ENCODE measurements around the gene SOX15.
A peak's percentile ranks its signal among the peaks of the same experiment; 100 is the strongest.

SOX15 gene

DNA sequence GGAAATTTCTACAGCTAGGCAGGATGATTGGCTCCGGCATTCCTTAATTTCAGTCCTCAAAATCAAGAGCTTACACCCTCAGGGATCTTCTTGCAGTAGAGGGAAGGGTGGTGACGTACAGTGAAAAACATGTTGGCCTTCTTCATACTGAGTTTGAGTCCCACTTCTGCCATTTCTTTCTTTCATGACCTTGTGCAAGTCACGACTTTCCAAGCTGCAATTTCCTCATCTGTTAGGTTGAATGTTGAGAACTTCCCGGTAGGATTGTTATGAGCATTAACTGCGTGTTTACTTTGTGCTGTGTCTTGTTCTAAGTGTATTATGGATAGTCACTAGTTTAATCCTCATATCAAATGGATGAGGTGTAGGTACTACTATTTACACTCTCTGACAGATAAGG is 20.3 kb downstream of the SOX15 start:
- ChIA-PET CTCF (interaction anchor here (0.6 to 4.1 kb wide), 4 partner anchors 9 to 118 kb away, joined by 4 to 35 read pairs (median 6); partner anchors contain the start of genes MPDU1, SENP3, TP53 and WRAP53), POLR2A (interaction anchor here (1.3 to 8.2 kb wide), 4 partner anchors 9 to 165 kb away, joined by 3 to 98 read pairs (median 4); partner anchors contain the start of genes MPDU1 and TMEM256)
- TF ChIP-seq ZNF544 (tag by site-specific recombination; IDR thresholded peaks at IDR 0.05), result no peak
- no peak for TF ChIP-seq ZNF2 (tag by site-specific recombination; IDR thresholded peaks at IDR 0.05)
- Histone ChIP-seq H3K4me3 (ENCODE audit: low read depth, low read length) (no peak overlapping the region), H3K9me3 (ENCODE audit: control insufficient read depth, insufficient read depth, low read depth, low read length) (no peaks in the 10 kb centered on the region), H3K27ac (ENCODE audit: extremely low read depth, low read depth, low read length) (peak overlapping the region; percentile 35; the same call in 1 of the 2 replicates), H3K4me1 (ENCODE audit: control insufficient read depth, insufficient read depth, low read length) (peaks cover 2% of the 10 kb centered on the region; the same call in 1 of the 2 replicates), H3K36me3 (ENCODE audit: control insufficient read depth in 2 of 2, insufficient read depth in 1 of 2, low read length in 2 of 2) (peaks cover 63 to 80% of the 10 kb centered on the region in 2 experiments)

DNA sequence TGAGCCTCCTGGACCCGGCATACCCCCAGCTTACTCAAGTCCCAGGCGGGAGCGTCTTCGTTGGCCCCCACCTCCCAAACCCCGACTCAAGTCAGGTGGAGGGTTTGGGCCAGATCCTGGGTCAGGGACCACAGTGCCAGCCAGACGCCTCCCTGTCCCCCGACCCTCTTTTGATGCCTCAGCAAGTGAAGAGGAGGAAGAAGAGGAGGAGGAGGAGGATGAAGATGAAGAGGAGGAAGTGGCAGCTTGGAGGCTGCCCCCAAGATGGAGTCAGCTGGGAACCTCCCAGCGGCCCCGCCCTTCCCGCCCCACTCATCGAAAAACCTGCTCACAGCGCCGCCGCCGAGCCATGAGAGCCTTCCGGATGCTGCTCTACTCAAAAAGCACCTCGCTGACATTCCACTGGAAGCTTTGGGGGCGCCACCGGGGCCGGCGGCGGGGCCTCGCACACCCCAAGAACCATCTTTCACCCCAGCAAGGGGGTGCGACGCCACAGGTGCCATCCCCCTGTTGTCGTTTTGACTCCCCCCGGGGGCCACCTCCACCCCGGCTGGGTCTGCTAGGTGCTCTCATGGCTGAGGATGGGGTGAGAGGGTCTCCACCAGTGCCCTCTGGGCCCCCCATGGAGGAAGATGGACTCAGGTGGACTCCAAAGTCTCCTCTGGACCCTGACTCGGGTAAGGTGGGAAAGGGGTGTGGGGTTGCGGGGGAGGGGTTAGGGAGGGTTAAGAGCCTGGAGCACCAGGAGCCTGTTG is 26.6 kb downstream of the SOX15 start:
- ChIA-PET POLR2A (interaction anchor here (0.6 to 2.8 kb wide), 3 partner anchors 79 to 140 kb away, joined by 3 to 17 read pairs (median 3); partner anchors contain the start of genes POLR2A, TP53 and WRAP53), CTCF (no interaction called here)
- peaks cover 41 to 50% of the 10 kb centered on the region in 2 experiments for H3K36me3 ChIP-seq (ENCODE audit: control insufficient read depth in 2 of 2, insufficient read depth in 1 of 2, low read length in 2 of 2)

GRCh38 chr17:7562208-7562605 is 27.7 kb downstream of the SOX15 start:
- ChIA-PET CTCF (interaction anchor here (0.6 to 2.7 kb wide), 4 partner anchors 14 to 233 kb away, joined by 3 to 60 read pairs (median 3); partner anchors contain the start of genes NEURL4 and TNFSF12), POLR2A (interaction anchor here (0.7 to 2.8 kb wide), 7 partner anchors 11 to 1519 kb away, joined by 3 to 17 read pairs (median 11); partner anchors contain the start of genes CD68, NEURL4, POLR2A and TP53)
- Histone ChIP-seq H3K9me3 (ENCODE audit: control insufficient read depth, insufficient read depth, low read depth, low read length) (no peaks in the 10 kb centered on the region), H3K4me1 (ENCODE audit: control insufficient read depth, insufficient read depth, low read length) (peaks cover 11% of the 10 kb centered on the region), H3K36me3 (ENCODE audit: control insufficient read depth in 2 of 2, insufficient read depth in 1 of 2, low read length in 2 of 2) (peaks cover 37 to 43% of the 10 kb centered on the region in 2 experiments), H3K27ac (ENCODE audit: extremely low read depth, low read depth, low read length) (peak overlapping the region; percentile 93), H3K4me3 (ENCODE audit: low read depth, low read length) (peak overlapping the region; percentile 85)
- TF ChIP-seq ZBTB7A (tag by site-specific recombination; IDR thresholded peaks at IDR 0.05; ENCODE audit: low read depth), result no peak
- peak; percentile 1; the same call in 1 of the 2 replicates for TF ChIP-seq EGR2 (tag by site-specific recombination; IDR thresholded peaks at IDR 0.05; ENCODE audit: low read depth)
- no peak; the same call in 1 of the 2 replicates for TF ChIP-seq ZNF561 (tag by site-specific recombination; IDR thresholded peaks at IDR 0.05; ENCODE audit: borderline replicate concordance)
- no peak for TF ChIP-seq ZNF768 (tag by site-specific recombination; IDR thresholded peaks at IDR 0.05)
- TF ChIP-seq ZNF654 (tag by site-specific recombination; IDR thresholded peaks at IDR 0.05; ENCODE audit: low read depth), result no peak
- 0 out of 2 replicates have a peak, but pooled peaks have one; percentile 34 for TF ChIP-seq ZFP37 (tag by site-specific recombination; IDR thresholded peaks at IDR 0.05)
- TF ChIP-seq ZNF335 (tag by site-specific recombination; conservative IDR thresholded peaks at IDR 0.05), result peak; percentile 30
- 0 out of 2 replicates have a peak, but pooled peaks have one; percentile 14 for TF ChIP-seq ZBTB11 (tag by site-specific recombination; conservative IDR thresholded peaks at IDR 0.05; ENCODE audit: low read depth)
- TF ChIP-seq ZBTB17 (tag by site-specific recombination; IDR thresholded peaks at IDR 0.05), result no peak
- TF ChIP-seq ZBTB8A (tag by site-specific recombination; IDR thresholded peaks at IDR 0.05), result no peak
- no peak for TF ChIP-seq ZNF571 (tag by site-specific recombination; IDR thresholded peaks at IDR 0.05)
- 0 out of 2 replicates have a peak, but pooled peaks have one; percentile 1 for TF ChIP-seq PBX3 (CRISPR knock-in tag; IDR thresholded peaks at IDR 0.05)
- TF ChIP-seq KLF16 (tag by site-specific recombination; IDR thresholded peaks at IDR 0.05), result no peak
- no peak for TF ChIP-seq GFI1B (tag by site-specific recombination; IDR thresholded peaks at IDR 0.05)

More for the DNA sequence above, 26.6 kb downstream of the SOX15 start:
- Histone ChIP-seq H3K4me1 (ENCODE audit: control insufficient read depth, insufficient read depth, low read length) (peaks cover 11% of the 10 kb centered on the region), H3K9me3 (ENCODE audit: control insufficient read depth, insufficient read depth, low read depth, low read length) (no peaks in the 10 kb centered on the region), H3K4me3 (ENCODE audit: low read depth, low read length) (no peak overlapping the region; the same call in 1 of the 2 replicates), H3K27ac (ENCODE audit: extremely low read depth, low read depth, low read length) (0 out of 2 replicates have a peak overlapping the region, but pooled peaks have one; percentile 93)
- TF ChIP-seq, protein P1, sequence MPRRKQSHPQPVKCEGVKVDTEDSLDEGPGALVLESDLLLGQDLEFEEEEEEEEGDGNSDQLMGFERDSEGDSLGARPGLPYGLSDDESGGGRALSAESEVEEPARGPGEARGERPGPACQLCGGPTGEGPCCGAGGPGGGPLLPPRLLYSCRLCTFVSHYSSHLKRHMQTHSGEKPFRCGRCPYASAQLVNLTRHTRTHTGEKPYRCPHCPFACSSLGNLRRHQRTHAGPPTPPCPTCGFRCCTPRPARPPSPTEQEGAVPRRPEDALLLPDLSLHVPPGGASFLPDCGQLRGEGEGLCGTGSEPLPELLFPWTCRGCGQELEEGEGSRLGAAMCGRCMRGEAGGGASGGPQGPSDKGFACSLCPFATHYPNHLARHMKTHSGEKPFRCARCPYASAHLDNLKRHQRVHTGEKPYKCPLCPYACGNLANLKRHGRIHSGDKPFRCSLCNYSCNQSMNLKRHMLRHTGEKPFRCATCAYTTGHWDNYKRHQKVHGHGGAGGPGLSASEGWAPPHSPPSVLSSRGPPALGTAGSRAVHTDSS (tag by site-specific recombination; IDR thresholded peaks at IDR 0.05), result peak; percentile 96
- TF ChIP-seq ATF2 (tag by site-specific recombination; IDR thresholded peaks at IDR 0.05; ENCODE audit: low read depth), result no peak
